CD4-positive, alpha-beta T cell treated with Interferon alpha-2 for 1 hour (primary cell): ENCODE measurements around the gene DNAJC5.
"Not testable (repeated sequence)": the region's sequence is repeated elsewhere in the genome, so short reads cannot be mapped to it uniquely, and the experiment has no call there.

ENCODE experiments used
- DNase-seq, 2 donors: peaks; one replicate each; pipeline ENCODE4 v3.0.0-alpha.2; 2020 to 2022

DNAJC5 gene

GRCh38 chr20:63970714-63971431, 75.9 kb downstream of the DNAJC5 start:
- DNase-seq, result no peak

DNA sequence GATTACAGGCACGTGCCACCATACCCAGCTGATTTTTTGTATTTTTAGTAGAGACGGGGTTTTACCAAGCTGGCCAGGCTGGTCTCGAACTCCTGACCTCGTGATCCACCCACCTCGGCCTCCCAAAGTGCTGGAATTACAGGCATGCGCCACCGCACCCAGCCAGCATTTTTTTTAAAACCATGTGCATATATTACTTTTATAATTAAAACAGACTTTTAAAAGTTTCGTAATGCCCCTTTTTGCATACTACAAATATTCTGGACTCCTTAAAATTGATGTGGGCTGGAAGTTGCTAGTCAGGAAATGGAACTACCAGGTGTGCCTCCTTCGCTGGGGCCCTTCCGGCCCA, 77.0 kb downstream of the DNAJC5 start:
- not testable (repeated sequence) for DNase-seq

DNA sequence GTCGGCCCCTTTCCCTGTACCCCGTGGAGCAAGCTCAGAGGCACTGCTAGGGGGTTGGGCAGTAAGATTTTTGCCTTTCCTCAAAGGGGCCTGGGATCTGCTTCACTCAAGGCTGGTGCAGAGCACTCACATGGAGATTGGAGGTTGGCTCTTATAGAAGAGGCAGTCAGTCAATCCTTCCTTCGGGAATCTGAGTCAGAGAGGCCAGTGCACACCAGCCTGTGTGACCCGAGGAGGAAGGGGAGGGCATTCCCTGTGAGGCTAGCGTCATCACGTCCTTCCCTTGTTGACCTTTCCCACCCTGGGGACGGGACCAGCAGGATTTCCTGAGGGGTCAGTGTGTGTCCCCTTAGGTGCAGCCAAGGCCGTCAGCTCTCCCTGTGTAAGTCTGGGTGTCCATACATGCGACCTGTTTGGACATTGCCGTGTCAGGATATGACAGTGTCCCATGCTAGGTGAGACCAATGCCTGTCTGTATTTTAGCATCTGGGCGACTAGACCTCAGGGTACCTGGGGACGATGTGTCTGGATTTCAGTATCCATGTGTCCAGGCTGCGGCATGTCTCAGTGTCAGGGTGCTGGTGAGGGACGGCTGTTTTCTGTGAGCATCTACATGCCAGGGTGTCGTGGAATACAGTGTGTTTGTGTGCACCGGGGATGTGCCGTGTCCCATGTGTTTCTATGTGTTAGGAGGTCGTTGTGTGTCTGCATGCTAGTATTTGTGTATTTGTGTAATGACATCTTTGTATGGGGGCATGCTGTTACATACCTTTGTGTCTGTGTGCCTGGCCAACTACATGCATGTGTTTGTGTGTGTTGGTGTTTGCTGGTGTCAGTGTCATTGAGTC, 77.6 kb downstream of the DNAJC5 start:
- no peak for DNase-seq

DNA sequence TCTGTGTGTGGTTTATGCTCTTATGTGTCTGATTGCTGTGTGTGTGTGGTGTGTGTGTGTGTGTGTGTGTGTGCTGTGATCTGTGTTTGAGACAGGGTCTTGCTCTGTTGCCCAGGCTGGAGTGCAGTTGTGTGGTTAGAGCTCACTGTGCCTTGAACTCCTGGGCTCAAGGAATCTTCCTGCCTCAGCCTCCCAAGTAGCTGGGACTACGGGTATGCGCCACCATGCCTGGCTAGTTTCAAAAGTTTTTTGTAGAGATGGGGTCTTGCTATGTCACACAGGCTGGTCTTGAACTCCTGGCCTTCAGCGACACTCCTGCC, 78.2 kb downstream of the DNAJC5 start:
- no peak for DNase-seq

GRCh38 chr20:63973636-63974401, 78.9 kb downstream of the DNAJC5 start:
- peak; percentile 76 to 81 for DNase-seq

GRCh38 chr20:63974402-63975200, 79.7 kb downstream of the DNAJC5 start:
- DNase-seq, result no peak

DNA sequence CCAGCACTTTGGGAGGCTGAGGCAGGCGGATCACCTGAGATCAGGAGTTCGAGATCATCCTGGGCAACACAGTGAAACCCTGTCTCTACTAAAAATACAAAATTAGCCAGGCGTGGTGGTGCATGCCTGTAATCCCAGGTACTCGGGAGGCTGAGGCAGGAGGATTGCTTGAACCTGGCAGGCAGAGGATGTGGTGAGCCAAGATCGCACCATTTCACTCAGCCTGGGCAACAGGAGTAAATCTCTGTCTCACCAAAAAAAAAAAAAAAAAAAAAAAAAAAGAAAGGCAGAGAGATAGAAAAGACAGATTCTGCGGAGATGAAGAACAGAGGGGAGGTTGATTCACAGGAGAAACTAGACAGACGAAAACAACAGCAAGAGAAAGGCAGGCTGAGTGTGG, 81.6 kb downstream of the DNAJC5 start:
- not testable (repeated sequence) for DNase-seq

DNA sequence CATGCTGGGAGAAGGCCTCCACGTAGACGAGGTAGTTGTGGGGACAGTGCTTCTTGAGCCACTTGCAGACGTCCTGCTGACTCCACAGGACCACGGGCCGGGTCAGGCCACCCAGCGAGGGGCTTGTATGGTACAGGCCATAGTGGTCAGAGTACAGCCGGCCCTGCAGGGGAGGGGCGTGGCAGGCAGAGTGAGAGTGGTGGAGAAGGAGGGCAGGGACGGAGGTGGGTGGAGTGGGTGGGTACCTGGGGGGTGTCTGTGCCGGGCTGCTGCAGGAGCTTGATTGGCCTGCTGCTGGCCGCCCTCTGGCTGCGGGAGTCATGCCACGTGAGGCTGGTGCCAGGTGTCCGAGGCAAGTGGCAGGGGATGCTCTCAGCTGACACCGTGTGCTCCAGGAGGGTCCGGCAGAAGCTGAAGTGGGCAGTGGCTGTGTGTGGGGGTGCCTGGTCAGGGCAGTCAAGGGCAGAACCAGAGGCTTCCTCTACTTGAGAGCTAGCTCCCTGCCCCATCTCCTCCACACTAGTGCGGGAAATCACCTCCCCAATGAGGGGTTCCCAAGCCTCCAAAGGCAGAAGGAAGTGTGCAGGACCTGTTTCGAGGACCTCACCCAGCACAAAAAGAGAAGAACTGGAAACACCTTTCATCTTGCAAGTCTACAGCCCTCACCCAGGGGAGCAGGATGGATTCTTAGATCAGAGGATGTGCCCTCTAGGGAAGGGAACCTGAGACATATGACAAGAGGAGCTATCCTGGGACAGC, 82.2 kb downstream of the DNAJC5 start:
- DNase-seq, result no peak

- peak in 1 of 2 donors; percentile 54 for DNase-seq
Measured at GRCh38 chr20:63977739-63978276, 82.9 kb downstream of the DNAJC5 start.

GRCh38 chr20:63978319-63979228, 83.6 kb downstream of the DNAJC5 start:
- peak; percentile 46 to 66 for DNase-seq

- no peak for DNase-seq
Measured at GRCh38 chr20:63979229-63979556, 84.3 kb downstream of the DNAJC5 start.

- DNase-seq, result peak; percentile 74 to 83
Measured at GRCh38 chr20:63979557-63980316, 84.8 kb downstream of the DNAJC5 start, which contains the start of gene SAMD10. Gene SAMD10, minus strand, starts transcription at chr20:63979642. Its CDS starts 175 bp downstream, at chr20:63979467.

DNA sequence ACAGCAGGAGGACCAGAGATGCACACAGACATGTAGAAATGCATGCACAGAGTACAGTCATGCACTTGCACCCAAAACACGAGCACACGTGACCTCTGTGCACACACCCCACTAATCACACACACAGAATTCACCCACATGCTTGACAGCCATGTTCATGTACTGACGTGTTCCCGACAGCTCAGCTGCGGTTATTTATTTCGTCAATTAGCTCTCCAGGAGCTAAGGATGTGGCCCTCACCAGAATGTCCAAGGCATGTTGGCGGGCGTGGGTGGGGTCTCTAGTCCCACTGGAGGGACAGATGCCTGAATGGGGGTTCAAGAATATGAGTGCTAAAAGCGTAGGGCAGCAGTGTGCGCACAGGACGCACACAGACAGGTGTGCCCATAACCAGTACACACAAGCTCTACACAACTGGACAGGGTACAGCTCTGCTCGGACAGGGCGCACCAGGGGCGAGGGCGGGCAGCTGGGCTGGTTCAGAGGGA, 85.4 kb downstream of the DNAJC5 start:
- peak in 1 of 2 donors; percentile 46 for DNase-seq

- peak; percentile 95 to 96 for DNase-seq
Measured at GRCh38 chr20:63980806-63981728, 86.1 kb downstream of the DNAJC5 start, which contains the start of gene PRPF6. Gene PRPF6, plus strand, starts transcription at chr20:63981132. Its CDS starts 114 bp downstream, at chr20:63981246.

DNA sequence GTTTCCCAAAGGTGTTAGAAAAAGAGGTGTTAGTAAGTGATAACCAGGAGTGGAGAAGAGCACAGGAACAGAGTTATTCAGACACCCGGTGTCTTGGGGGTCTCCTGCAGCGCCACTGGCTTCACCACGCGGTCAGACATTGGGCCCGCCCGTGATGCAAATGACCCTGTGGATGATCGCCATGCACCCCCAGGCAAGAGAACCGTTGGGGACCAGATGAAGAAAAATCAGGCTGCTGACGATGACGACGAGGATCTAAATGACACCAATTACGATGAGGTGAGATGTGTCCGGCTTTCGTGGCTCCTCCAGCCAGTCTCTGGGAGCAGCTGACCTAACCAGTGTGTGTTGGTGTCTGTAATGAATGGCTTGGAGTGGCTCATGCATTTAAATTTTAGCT, 88.0 kb downstream of the DNAJC5 start:
- DNase-seq, result no peak
